Ascending aorta (tissue), 2 donors: Measurements from ENCODE around the gene LRRC9. TPM values are rescaled to one million over a fixed set of nuclear protein-coding genes. Genes with fewer than 3 reads are reported as not detected.

Experiments used
- DNase-seq, 2 donors: peaks; one replicate each; pipeline ENCODE4 v3.0.0-alpha.2; 2019; ENCODE audit warnings: low spot score in 2 of 2
- H3K27ac ChIP-seq, 2 donors: fragments of 200-600 bp; sonication (generic); one replicate each; pipeline ENCODE4 v1.5.1; 2016 to 2017; ENCODE audit warnings: mild to moderate bottlenecking in 1 of 2
- H3K27me3 ChIP-seq: fragments of 200-600 bp; sonication (generic); one replicate; pipeline ENCODE4 v1.5.1; 2017
- H3K36me3 ChIP-seq, 2 donors: fragments of 200-600 bp; sonication (generic); one replicate each; pipeline ENCODE4 v1.5.1; 2016
- H3K4me1 ChIP-seq, 2 donors: fragments of 200-600 bp; sonication (generic); one replicate each; pipeline ENCODE4 v1.5.1; 2016 to 2017; ENCODE audit warnings: mild to moderate bottlenecking in 1 of 2
- H3K4me3 ChIP-seq, 2 donors: fragments of 200-600 bp; sonication (generic); one replicate each; pipeline ENCODE4 v1.5.1; 2016 to 2017; ENCODE audit warnings: mild to moderate bottlenecking in 1 of 2
- H3K9me3 ChIP-seq, 2 donors: fragments of 200-600 bp; sonication (generic); one replicate each; pipeline ENCODE4 v1.5.1; 2016
- CTCF ChIP-seq, 3 experiments: fragments of 200-600 bp in 2 of 3; fragments of 450-650 bp in 1 of 3; sonication (generic) in 2 of 3; IDR thresholded peaks; one replicate each; pipeline ENCODE4 v1.5.1; 2016 to 2019; ENCODE audit warnings: antibody characterized with exemption in 3 of 3, mild to moderate bottlenecking in 1 of 3, moderate library complexity in 1 of 3
- intact Hi-C: fragments of 100-400 bp; cut with DNase I; formaldehyde crosslinking; loops from one replicate; pipeline ENCODE4 v1.15.1; 2023
- total RNA-seq: library from RNA; depleted of rRNA; stranded (reverse); fragments of >200 nt; gene quantifications from one replicate; pipeline ENCODE4 v1.1.0, GENCODE V29; 2016

The LRRC9 gene
- total RNA-seq, 1 donor from 2014 or later, result not detected

GRCh38 chr14:59983048-59983447 lies 63.1 kb downstream of the LRRC9 start:
- Histone ChIP-seq H3K4me3 (no peak overlapping the region), H3K9me3 (no peaks in the 10 kb centered on the region), H3K27me3 (no peaks in the 10 kb centered on the region), H3K4me1 (no peaks in the 10 kb centered on the region), H3K36me3 (no peaks in the 10 kb centered on the region), H3K27ac (no peak overlapping the region)
- DNase-seq, result no peak
- intact Hi-C loops, result no loop called here
- no peak for TF ChIP-seq CTCF (IDR thresholded peaks at IDR 0.05)

- no peak for DNase-seq
- no peaks in the 10 kb centered on the region for H3K9me3 ChIP-seq
- intact Hi-C loops, result no loop called here
- no peak overlapping the region for H3K27ac ChIP-seq
- no peak for TF ChIP-seq CTCF (IDR thresholded peaks at IDR 0.05)
- no peak overlapping the region for H3K4me3 ChIP-seq
- no peaks in the 10 kb centered on the region for H3K36me3 ChIP-seq
- no peaks in the 10 kb centered on the region for H3K4me1 ChIP-seq
- H3K27me3 ChIP-seq, result no peaks in the 10 kb centered on the region
Observed at GRCh38 chr14:59986556-59987059, 66.7 kb downstream of the LRRC9 start.

- no peak overlapping the region for H3K27ac ChIP-seq
- intact Hi-C loops, result no loop called here
- no peak for TF ChIP-seq CTCF (IDR thresholded peaks at IDR 0.05)
- H3K9me3 ChIP-seq, result no peaks in the 10 kb centered on the region
- H3K4me1 ChIP-seq, result no peaks in the 10 kb centered on the region
- H3K27me3 ChIP-seq, result no peaks in the 10 kb centered on the region
- no peak for DNase-seq
- H3K4me3 ChIP-seq, result no peak overlapping the region
- no peaks in the 10 kb centered on the region for H3K36me3 ChIP-seq
Observed at GRCh38 chr14:59997449-59997848, 77.5 kb downstream of the LRRC9 start.

GRCh38 chr14:59997966-59998365 lies 78.0 kb downstream of the LRRC9 start:
- H3K4me3 ChIP-seq, result no peak overlapping the region
- H3K36me3 ChIP-seq, result no peaks in the 10 kb centered on the region
- no peak for DNase-seq
- H3K27me3 ChIP-seq, result no peaks in the 10 kb centered on the region
- intact Hi-C loops, result no loop called here
- H3K9me3 ChIP-seq, result no peaks in the 10 kb centered on the region
- TF ChIP-seq CTCF (IDR thresholded peaks at IDR 0.05), result no peak
- H3K27ac ChIP-seq, result no peak overlapping the region
- H3K4me1 ChIP-seq, result no peaks in the 10 kb centered on the region

- Histone ChIP-seq H3K27me3 (no peaks in the 10 kb centered on the region), H3K4me1 (no peaks in the 10 kb centered on the region), H3K36me3 (no peaks in the 10 kb centered on the region), H3K4me3 (no peak overlapping the region), H3K9me3 (no peaks in the 10 kb centered on the region), H3K27ac (no peak overlapping the region)
- intact Hi-C loops, result no loop called here
- DNase-seq, result no peak
- TF ChIP-seq CTCF (IDR thresholded peaks at IDR 0.05), result no peak
Observed at GRCh38 chr14:59998564-59998963, 78.6 kb downstream of the LRRC9 start.
